DMS 273 treated with DMSO at 0.1 percent for 48 hours (cell line): Measurements from ENCODE around the gene CATSPER2.
"Not testable (repeated sequence)": the region's sequence is repeated elsewhere in the genome, so short reads cannot be mapped to it uniquely, and the experiment has no call there.

Source experiments
- DNase-seq: peaks from one replicate; lab custom pipeline; 2025; lab: John Stamatoyannopoulos, UW

Gene CATSPER2

DNA sequence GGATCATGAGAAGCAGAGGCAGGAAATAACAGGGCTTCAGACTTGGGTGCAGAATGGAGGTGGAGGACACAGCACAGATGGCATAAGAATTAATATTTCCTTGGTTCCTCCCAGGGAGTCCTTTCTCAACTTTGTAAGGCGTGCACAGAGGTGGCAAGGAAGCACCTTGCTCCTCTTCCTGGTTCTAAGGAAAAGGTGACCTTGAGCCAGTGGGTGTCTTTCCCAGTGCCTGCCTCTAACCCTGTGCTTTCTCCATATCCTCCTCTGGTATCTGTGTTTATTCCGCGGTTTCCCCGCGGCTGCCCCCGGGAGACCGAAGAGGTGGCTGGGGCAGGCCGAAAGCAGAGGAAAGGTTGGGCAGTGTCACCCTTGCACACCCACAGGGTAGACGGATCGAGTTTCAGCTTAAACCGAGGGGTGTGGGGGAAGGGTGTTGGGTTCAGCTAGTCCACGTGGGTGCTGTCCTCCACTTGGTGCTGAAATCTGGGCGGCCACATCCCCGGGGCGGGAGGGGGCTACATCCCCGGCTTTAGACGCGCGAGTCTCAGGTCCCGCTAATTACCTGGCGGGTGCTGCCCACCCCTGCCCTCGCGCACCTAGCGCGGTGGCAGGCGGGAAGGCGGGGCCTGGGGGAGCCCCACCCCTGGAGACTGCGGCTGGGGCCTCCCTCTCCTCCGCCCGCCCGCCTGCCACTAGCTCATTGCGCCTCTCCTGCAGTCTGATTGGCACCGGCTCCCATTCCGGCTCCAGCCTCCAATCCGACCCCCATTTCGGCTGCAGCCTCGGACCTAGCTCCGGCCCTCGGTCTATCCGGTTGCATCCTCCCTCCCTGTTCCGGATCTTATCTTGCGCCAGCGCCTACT, 55.1 kb downstream of the CATSPER2 start, which contains the start of gene CKMT1B:
TSS of gene CKMT1B (plus strand) at position 700 of the 863 bp plus-strand sequence. CDS start 192 bp downstream, outside the sequence.
- not testable (repeated sequence) for DNase-seq

DNA sequence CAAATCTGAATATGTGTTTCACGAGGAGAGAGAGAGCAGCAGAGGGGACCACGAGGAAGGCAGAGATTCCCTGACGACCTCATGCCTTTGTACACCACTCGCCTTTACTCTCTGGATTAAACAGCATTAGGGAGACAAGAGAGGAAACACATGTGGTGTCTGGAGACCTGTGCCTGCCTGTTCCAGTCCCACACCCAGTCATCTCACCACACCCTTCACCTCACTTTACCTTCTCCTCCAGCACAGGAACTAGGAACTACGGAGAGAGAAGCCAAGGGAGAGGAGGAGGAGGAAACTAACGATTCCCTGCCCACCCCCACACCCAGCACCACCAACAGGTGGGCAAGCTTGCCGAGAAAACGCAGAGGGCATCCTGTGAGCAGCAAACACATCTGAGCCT, 55.8 kb downstream of the CATSPER2 start:
- DNase-seq: not testable (repeated sequence)

DNA sequence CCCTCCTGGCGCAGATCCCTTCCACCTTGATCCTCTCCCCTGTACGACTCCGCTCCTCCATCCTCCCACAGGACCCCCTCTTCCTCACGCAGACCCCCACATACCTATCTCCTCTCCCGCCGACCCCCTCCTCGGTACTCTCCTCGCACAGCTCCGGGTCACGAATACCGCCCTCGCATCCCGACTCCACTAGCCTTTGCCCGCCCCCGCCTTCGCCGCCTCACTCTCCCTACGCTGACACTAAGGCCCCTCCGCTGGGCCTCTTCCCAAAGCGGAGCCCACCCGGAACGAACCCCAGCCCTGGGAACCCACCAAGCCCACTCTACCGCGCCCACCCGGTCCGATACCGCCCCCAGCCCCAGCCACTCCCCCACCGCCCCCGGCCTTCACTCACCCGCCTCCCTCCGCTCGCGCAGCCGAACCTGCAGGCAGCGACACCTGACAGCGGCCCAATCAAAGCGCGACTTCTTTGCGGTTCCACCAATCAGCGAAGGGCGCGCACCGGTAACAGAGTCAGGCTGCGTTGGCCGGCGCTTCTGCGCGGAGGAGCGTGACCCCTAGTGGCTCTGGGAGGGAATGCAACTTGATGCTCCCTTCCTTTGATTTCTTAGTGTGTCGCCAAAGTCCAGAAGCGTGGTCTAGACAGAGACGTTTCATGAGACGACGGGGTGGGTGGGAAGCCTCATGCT, 58.7 kb downstream of the CATSPER2 start, which contains the start of gene PPIP5K1:
TSS of gene PPIP5K1 (minus strand) at position 431 of the 689 bp plus-strand sequence. CDS start 5,704 bp downstream, outside the sequence.
- not testable (repeated sequence) for DNase-seq
